NOMO-1 treated with DMSO at 0.1 percent for 48 hours (cell line): ENCODE results near the gene LMOD2.
"Not testable (repeated sequence)": the region's sequence is repeated elsewhere in the genome, so short reads cannot be mapped to it uniquely, and the experiment has no call there.

Experiments used
- DNase-seq: peaks from one replicate; lab custom pipeline; 2025; ENCODE audit not compliant: unreplicated experiment; lab: John Stamatoyannopoulos, UW

Gene LMOD2

GRCh38 chr7:123655614-123656013 is at the start of gene LMOD2:
LMOD2 (plus strand) TSS chr7:123655866; CDS start chr7:123655964, 98 bp downstream.
- no peak for DNase-seq

GRCh38 chr7:123607423-123607975 is 48.2 kb upstream of the LMOD2 start:
- no peak for DNase-seq

GRCh38 chr7:123608991-123609882 is 46.4 kb upstream of the LMOD2 start:
- DNase-seq: no peak

GRCh38 chr7:123609883-123610239 is 45.8 kb upstream of the LMOD2 start:
- DNase-seq: no peak

GRCh38 chr7:123612024-123612423 is 43.6 kb upstream of the LMOD2 start:
- DNase-seq: no peak

GRCh38 chr7:123615344-123615743 is 40.3 kb upstream of the LMOD2 start:
- no peak for DNase-seq

- DNase-seq: no peak
Observed at GRCh38 chr7:123616223-123616622, 39.4 kb upstream of the LMOD2 start.

- DNase-seq: no peak
Observed at GRCh38 chr7:123621707-123622106, 34.0 kb upstream of the LMOD2 start.

- no peak for DNase-seq
Observed at GRCh38 chr7:123622660-123623386, 32.8 kb upstream of the LMOD2 start.

GRCh38 chr7:123624527-123625183 is 31.0 kb upstream of the LMOD2 start:
- DNase-seq: no peak

- DNase-seq: no peak
Observed at GRCh38 chr7:123625254-123625653, 30.4 kb upstream of the LMOD2 start.

- no peak for DNase-seq
Observed at GRCh38 chr7:123627851-123628250, 27.8 kb upstream of the LMOD2 start.

- no peak for DNase-seq
Observed at GRCh38 chr7:123628829-123629228, 26.8 kb upstream of the LMOD2 start.

- no peak for DNase-seq
Observed at GRCh38 chr7:123629281-123629680, 26.4 kb upstream of the LMOD2 start.

- no peak for DNase-seq
Observed at GRCh38 chr7:123632808-123633207, 22.9 kb upstream of the LMOD2 start.

- DNase-seq: no peak
Observed at GRCh38 chr7:123633553-123633952, 22.1 kb upstream of the LMOD2 start.

GRCh38 chr7:123634011-123634573 is 21.6 kb upstream of the LMOD2 start:
- not testable (repeated sequence) for DNase-seq

- no peak for DNase-seq
Observed at GRCh38 chr7:123635551-123636359, 19.9 kb upstream of the LMOD2 start.

- no peak for DNase-seq
Observed at GRCh38 chr7:123637203-123637602, 18.5 kb upstream of the LMOD2 start.

GRCh38 chr7:123637878-123638277 is 17.8 kb upstream of the LMOD2 start:
- no peak for DNase-seq
